ENCODE measurements around the gene CTSS.

CTSS gene

DNA sequence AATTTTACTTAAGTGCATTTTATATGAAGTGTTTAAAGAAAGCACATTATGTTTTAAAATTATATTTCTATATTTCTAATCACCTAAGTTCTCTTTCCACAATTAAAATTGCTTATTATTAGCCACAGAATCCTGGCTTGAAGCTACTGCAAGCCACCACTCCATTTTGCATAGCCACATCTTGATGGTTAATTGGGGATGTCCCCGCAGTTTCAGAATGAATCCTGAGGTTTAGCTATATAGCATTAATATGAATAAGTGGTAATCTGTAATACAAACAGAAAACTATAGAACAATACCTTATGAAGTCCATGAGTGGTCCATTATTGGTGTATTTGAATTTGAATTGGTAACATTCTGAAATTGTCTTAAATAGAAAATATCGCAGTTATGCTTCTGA, 57.0 kb downstream of the CTSS start:
- H3K36me3 Mint-ChIP-seq (ENCODE audit: low read depth): no peaks in the 10 kb centered on the region
- no peak overlapping the region for H3K27ac Mint-ChIP-seq
- no peak for DNase-seq
- peaks cover 13% of the 10 kb centered on the region for H3K4me1 Mint-ChIP-seq
- no peaks in the 10 kb centered on the region for H3K27me3 Mint-ChIP-seq (ENCODE audit: low read depth, poor library complexity)
- H3K4me3 Mint-ChIP-seq: no peak overlapping the region
- TF ChIP-seq CTCF (IDR thresholded peaks at IDR 0.05): no peak
- no peaks in the 10 kb centered on the region for H3K9me3 Mint-ChIP-seq

GRCh38 chr1:150706091-150706490, 59.5 kb downstream of the CTSS start:
- Mint-ChIP-seq H3K9me3 (no peaks in the 10 kb centered on the region), H3K27me3 (ENCODE audit: low read depth, poor library complexity) (no peaks in the 10 kb centered on the region), H3K27ac (peak overlapping the region; percentile 8), H3K4me1 (peaks cover 6% of the 10 kb centered on the region), H3K36me3 (ENCODE audit: low read depth) (no peaks in the 10 kb centered on the region), H3K4me3 (no peak overlapping the region)
- TF ChIP-seq CTCF (IDR thresholded peaks at IDR 0.05): no peak
- no peak for DNase-seq

GRCh38 chr1:150703427-150703826, 62.2 kb downstream of the CTSS start:
- Mint-ChIP-seq H3K4me3 (no peak overlapping the region), H3K9me3 (no peaks in the 10 kb centered on the region), H3K4me1 (no peaks in the 10 kb centered on the region), H3K36me3 (ENCODE audit: low read depth) (no peaks in the 10 kb centered on the region), H3K27me3 (ENCODE audit: low read depth, poor library complexity) (peaks cover 8% of the 10 kb centered on the region), H3K27ac (no peak overlapping the region)
- no peak for TF ChIP-seq CTCF (IDR thresholded peaks at IDR 0.05)
- no peak for DNase-seq

DNA sequence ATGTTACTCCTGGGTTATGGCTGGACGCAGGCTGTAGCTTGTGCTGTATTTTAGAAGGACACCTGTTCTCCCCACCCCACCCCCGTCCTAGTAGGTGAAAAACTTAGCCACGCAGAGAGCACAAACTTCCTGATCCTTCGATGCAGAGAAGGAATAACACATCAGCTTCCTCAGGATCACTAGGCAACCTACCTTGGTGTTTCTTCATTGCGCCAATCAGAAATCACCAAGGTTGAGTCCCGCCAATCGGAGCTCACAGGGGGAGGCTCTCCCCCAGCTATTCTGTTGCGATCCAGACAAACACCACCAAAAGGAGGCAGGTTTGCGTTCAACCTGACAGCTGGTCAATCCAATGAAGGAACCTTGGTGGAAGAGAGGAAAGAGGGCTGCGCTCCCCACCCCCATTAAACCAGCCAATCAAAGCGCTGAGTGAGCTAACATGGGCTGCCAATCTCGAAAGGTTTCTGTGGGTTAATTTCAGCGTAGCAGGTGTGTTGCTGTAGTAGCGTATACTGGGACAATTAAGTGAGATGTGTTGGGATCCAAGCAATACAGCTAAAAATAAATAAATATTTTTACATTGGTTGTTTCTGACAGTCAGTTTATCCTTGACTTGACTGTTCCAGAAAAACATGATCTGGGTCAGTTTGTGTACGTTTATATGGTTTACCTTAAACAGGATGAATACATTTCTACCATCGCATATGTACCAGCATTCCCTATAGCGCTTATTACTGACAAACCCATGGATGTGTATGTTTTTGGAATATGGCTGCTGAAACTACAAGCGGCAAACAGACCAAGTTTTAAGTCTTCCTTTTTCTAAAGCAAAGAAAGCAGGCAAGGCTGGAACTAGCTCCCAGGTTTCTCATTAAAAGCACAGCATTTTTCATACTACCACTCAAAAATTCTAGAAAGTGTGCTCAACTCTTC, 68.3 kb downstream of the CTSS start, which contains the start of gene GOLPH3L:
Gene GOLPH3L, minus strand, starts transcription at position 160 of the 933 bp plus-strand sequence. CDS start 2,316 bp downstream, outside the sequence.
- H3K4me3 Mint-ChIP-seq: peak within 1 kb of the TSS; percentile 100
- H3K27ac Mint-ChIP-seq: peak within 1 kb of the TSS; percentile 98
- peaks cover 27% of the 10 kb centered on the region for H3K4me1 Mint-ChIP-seq
- TF ChIP-seq CTCF (IDR thresholded peaks at IDR 0.05): no peak
- H3K9me3 Mint-ChIP-seq: no peaks in the 10 kb centered on the region
- H3K36me3 Mint-ChIP-seq (ENCODE audit: low read depth): peaks cover 29% of the 10 kb centered on the region
- peaks cover 8% of the 10 kb centered on the region for H3K27me3 Mint-ChIP-seq (ENCODE audit: low read depth, poor library complexity)
- DNase-seq: peak; percentile 83

GRCh38 chr1:150696590-150696989, 69.0 kb downstream of the CTSS start:
- no peak for DNase-seq
- peak overlapping the region; percentile 100 for H3K4me3 Mint-ChIP-seq

More at GRCh38 chr1:150696590-150696989, 69.0 kb downstream of the CTSS start:
- H3K27me3 Mint-ChIP-seq (ENCODE audit: low read depth, poor library complexity): peaks cover 8% of the 10 kb centered on the region
- peaks cover 36% of the 10 kb centered on the region for H3K36me3 Mint-ChIP-seq (ENCODE audit: low read depth)
- peak overlapping the region; percentile 98 for H3K27ac Mint-ChIP-seq
- TF ChIP-seq CTCF (IDR thresholded peaks at IDR 0.05): no peak
- peaks cover 27% of the 10 kb centered on the region for H3K4me1 Mint-ChIP-seq
- H3K9me3 Mint-ChIP-seq: no peaks in the 10 kb centered on the region
